H1 (cell line): ENCODE measurements around the gene TNFRSF6B. TPM values are rescaled to one million over a fixed set of nuclear protein-coding genes. Genes with fewer than 3 reads are reported as not detected.

Experiments used
- CBX8 ChIP-seq: fragments of 300-800, 300-1000 bp; sonication (generic); IDR thresholded peaks from 2 replicates; pipeline ENCODE4 v1.7.1; 2016; ENCODE audit warnings: low read depth, low read length, borderline replicate concordance
- CREB1 ChIP-seq: IDR thresholded peaks from 2 replicates; pipeline ENCODE4 v1.6.1; 2012; ENCODE audit warnings: inconsistent platforms
- EZH2 ChIP-seq: fragments of 200-600 bp; sonication (generic); IDR thresholded peaks from 2 replicates; pipeline ENCODE4 v1.7.1; 2012; ENCODE audit warnings: low read depth, mild to moderate bottlenecking, moderate library complexity, low read length, inconsistent platforms; ENCODE audit not compliant: severe bottlenecking
- HDAC2 ChIP-seq, 2 experiments: fragments of 300-600 bp in 1 of 2; sonication (generic) in 1 of 2; IDR thresholded peaks; 2 replicates each; pipeline ENCODE4 v1.6.1; 2011 to 2012; ENCODE audit warnings: low read depth in 2 of 2, low read length in 2 of 2, mild to moderate bottlenecking in 2 of 2, moderate library complexity in 2 of 2, borderline replicate concordance in 1 of 2, inconsistent platforms in 1 of 2
- JUN ChIP-seq: IDR thresholded peaks from 2 replicates; pipeline ENCODE4 v1.6.1; 2011; ENCODE audit warnings: low read depth, mild to moderate bottlenecking, improper control_type of control experiment, low read length
- JUND ChIP-seq: IDR thresholded peaks from 2 replicates; pipeline ENCODE4 v1.6.1; 2011; ENCODE audit warnings: mild to moderate bottlenecking, improper control_type of control experiment, low read length
- POLR2A ChIP-seq, 2 experiments: IDR thresholded peaks; 1 replicate in 1 of 2; 2 replicates in 1 of 2; pipeline ENCODE4 v1.6.1; 2011; ENCODE audit warnings: low read depth in 2 of 2, low read length in 2 of 2, mild to moderate bottlenecking in 2 of 2; ENCODE audit errors: control extremely low read depth in 1 of 2
- RNF2 ChIP-seq: fragments of 200-900, 300-1000 bp; sonication (generic); IDR thresholded peaks from 2 replicates; pipeline ENCODE4 v1.7.1; 2016; ENCODE audit warnings: borderline replicate concordance, low read depth, mild to moderate bottlenecking, antibody characterized with exemption, low read length; ENCODE audit not compliant: poor library complexity, severe bottlenecking; ENCODE audit errors: missing control alignments
- RXRA ChIP-seq: IDR thresholded peaks from 2 replicates; pipeline ENCODE4 v1.6.1; 2011; ENCODE audit warnings: low read depth, mild to moderate bottlenecking, low read length, moderate library complexity; ENCODE audit not compliant: insufficient read depth
- SIX5 ChIP-seq: IDR thresholded peaks from 2 replicates; pipeline ENCODE4 v1.6.1; 2011; ENCODE audit warnings: mild to moderate bottlenecking, low read depth, low read length
- ZNF274 ChIP-seq: IDR thresholded peaks from 2 replicates; pipeline ENCODE4 v1.7.0; 2012; ENCODE audit warnings: low read length, borderline replicate concordance; ENCODE audit errors: extremely low read depth
- polyA plus RNA-seq, 7 experiments: library from polyadenylated mRNA; depleted of rRNA in 3 of 7; stranded (reverse) in 5 of 7; unstranded in 2 of 7; fragments of >200 nt in 5 of 7; fragments of 200-250 nt in 2 of 7; gene quantifications; 1 replicate in 5 of 7; 2 replicates in 1 of 7; 4 replicates in 1 of 7; pipeline versions ENCODE4 v1.2.1 to v1.2.3, GENCODE V29; 2011 to 2013; ENCODE audit warnings: missing spikeins in 2 of 7, mixed read lengths in 2 of 7
- total RNA-seq: library from RNA; stranded (reverse); fragmentation: NEBNext Ultra II Directional; extraction: Animal tissue kit (Norgen Biotek cat#: 25700); gene quantifications from 2 replicates; pipeline ENCODE4 v1.2.1, GENCODE V29; 2021
- TF ChIP-seq, protein P1 (sequence below): fragments of 300-600 bp; sonication (generic); IDR thresholded peaks from 2 replicates; pipeline ENCODE4 v1.7.1; 2012; ENCODE audit warnings: low read length, moderate library complexity, mild to moderate bottlenecking, inconsistent platforms; ENCODE audit not compliant: insufficient replicate concordance

The TNFRSF6B gene
- total and polyA plus RNA-seq, 2 of the 8 experiments (the other 6 are each of a cell fraction or from before 2014, with no cell fraction given): 3.1 TPM; not detected in 1

- TF ChIP-seq, protein P1, sequence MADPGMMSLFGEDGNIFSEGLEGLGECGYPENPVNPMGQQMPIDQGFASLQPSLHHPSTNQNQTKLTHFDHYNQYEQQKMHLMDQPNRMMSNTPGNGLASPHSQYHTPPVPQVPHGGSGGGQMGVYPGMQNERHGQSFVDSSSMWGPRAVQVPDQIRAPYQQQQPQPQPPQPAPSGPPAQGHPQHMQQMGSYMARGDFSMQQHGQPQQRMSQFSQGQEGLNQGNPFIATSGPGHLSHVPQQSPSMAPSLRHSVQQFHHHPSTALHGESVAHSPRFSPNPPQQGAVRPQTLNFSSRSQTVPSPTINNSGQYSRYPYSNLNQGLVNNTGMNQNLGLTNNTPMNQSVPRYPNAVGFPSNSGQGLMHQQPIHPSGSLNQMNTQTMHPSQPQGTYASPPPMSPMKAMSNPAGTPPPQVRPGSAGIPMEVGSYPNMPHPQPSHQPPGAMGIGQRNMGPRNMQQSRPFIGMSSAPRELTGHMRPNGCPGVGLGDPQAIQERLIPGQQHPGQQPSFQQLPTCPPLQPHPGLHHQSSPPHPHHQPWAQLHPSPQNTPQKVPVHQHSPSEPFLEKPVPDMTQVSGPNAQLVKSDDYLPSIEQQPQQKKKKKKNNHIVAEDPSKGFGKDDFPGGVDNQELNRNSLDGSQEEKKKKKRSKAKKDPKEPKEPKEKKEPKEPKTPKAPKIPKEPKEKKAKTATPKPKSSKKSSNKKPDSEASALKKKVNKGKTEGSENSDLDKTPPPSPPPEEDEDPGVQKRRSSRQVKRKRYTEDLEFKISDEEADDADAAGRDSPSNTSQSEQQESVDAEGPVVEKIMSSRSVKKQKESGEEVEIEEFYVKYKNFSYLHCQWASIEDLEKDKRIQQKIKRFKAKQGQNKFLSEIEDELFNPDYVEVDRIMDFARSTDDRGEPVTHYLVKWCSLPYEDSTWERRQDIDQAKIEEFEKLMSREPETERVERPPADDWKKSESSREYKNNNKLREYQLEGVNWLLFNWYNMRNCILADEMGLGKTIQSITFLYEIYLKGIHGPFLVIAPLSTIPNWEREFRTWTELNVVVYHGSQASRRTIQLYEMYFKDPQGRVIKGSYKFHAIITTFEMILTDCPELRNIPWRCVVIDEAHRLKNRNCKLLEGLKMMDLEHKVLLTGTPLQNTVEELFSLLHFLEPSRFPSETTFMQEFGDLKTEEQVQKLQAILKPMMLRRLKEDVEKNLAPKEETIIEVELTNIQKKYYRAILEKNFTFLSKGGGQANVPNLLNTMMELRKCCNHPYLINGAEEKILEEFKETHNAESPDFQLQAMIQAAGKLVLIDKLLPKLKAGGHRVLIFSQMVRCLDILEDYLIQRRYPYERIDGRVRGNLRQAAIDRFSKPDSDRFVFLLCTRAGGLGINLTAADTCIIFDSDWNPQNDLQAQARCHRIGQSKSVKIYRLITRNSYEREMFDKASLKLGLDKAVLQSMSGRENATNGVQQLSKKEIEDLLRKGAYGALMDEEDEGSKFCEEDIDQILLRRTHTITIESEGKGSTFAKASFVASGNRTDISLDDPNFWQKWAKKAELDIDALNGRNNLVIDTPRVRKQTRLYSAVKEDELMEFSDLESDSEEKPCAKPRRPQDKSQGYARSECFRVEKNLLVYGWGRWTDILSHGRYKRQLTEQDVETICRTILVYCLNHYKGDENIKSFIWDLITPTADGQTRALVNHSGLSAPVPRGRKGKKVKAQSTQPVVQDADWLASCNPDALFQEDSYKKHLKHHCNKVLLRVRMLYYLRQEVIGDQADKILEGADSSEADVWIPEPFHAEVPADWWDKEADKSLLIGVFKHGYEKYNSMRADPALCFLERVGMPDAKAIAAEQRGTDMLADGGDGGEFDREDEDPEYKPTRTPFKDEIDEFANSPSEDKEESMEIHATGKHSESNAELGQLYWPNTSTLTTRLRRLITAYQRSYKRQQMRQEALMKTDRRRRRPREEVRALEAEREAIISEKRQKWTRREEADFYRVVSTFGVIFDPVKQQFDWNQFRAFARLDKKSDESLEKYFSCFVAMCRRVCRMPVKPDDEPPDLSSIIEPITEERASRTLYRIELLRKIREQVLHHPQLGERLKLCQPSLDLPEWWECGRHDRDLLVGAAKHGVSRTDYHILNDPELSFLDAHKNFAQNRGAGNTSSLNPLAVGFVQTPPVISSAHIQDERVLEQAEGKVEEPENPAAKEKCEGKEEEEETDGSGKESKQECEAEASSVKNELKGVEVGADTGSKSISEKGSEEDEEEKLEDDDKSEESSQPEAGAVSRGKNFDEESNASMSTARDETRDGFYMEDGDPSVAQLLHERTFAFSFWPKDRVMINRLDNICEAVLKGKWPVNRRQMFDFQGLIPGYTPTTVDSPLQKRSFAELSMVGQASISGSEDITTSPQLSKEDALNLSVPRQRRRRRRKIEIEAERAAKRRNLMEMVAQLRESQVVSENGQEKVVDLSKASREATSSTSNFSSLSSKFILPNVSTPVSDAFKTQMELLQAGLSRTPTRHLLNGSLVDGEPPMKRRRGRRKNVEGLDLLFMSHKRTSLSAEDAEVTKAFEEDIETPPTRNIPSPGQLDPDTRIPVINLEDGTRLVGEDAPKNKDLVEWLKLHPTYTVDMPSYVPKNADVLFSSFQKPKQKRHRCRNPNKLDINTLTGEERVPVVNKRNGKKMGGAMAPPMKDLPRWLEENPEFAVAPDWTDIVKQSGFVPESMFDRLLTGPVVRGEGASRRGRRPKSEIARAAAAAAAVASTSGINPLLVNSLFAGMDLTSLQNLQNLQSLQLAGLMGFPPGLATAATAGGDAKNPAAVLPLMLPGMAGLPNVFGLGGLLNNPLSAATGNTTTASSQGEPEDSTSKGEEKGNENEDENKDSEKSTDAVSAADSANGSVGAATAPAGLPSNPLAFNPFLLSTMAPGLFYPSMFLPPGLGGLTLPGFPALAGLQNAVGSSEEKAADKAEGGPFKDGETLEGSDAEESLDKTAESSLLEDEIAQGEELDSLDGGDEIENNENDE: no peak
- no peak for TF ChIP-seq ZNF274
- no peak for TF ChIP-seq HDAC2 (IDR thresholded peaks at IDR 0.05; ENCODE audit: borderline replicate concordance in 1 of 2, low read depth in 2 of 2, low read length in 2 of 2)
- no peak for TF ChIP-seq CBX8
- no peak for TF ChIP-seq CREB1
- no peak for TF ChIP-seq RNF2
- TF ChIP-seq JUN: no peak
- TF ChIP-seq POLR2A (IDR thresholded peaks at IDR 0.05; ENCODE audit: control extremely low read depth in 1 of 2, low read depth in 2 of 2, low read length in 2 of 2): no peak
- TF ChIP-seq SIX5: no peak
- no peak for TF ChIP-seq RXRA
- TF ChIP-seq JUND: no peak
- TF ChIP-seq EZH2: no peak
These were observed 15.7 kb downstream of the TNFRSF6B start (continued) for GRCh38 chr20:63712191-63712590.
